22Rv1 (cell line): ENCODE measurements around the gene CST7.

Source experiments
- H3K27ac ChIP-seq: fragments of 450-650 bp; 2 replicates; pipeline ENCODE4 v1.5.1; 2017
- CTCF ChIP-seq: fragments of 450-650 bp; IDR thresholded peaks from 2 replicates; pipeline ENCODE4 v1.5.1; 2017; ENCODE audit warnings: mild to moderate bottlenecking
- ZFX ChIP-seq: fragments of 450-650 bp; IDR thresholded peaks from 2 replicates; pipeline ENCODE4 v1.6.1; 2017; ENCODE audit warnings: antibody characterized with exemption, borderline replicate concordance

Gene CST7

GRCh38 chr20:24912397-24913075 lies 36.5 kb upstream of the CST7 start:
- no peak for TF ChIP-seq CTCF
- no peak for TF ChIP-seq ZFX

DNA sequence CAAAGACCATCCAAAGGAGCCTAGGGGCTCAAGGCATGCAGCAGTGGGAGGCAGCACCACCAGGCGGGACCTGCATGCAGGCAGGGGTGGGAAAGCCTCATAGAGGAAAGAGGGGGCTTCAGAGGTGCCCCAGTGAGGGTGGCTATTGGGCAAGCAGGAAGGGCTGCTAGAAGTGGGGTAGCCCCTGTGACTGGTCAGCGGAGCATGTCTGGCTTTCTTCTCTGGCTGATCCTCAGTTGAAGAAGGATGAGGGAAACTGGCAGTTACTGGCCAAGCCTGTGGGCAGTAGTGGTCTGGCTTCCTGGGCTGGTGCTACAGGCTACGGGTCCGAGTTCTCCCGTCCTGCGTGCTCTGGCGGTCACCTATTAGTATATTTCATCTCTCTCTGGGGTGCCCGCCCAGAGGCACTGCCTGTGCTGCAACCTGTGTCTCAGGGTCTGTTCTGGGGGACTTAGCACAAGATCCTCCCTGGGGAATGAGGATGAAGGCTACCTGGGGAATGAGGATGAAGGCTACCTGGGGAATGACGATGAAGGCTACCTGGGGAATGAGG lies 35.9 kb upstream of the CST7 start:
- no peak overlapping the region for H3K27ac ChIP-seq
- TF ChIP-seq CTCF (no peak), ZFX (no peak)

More at GRCh38 chr20:24912397-24913075, 36.5 kb upstream of the CST7 start:
- H3K27ac ChIP-seq: no peak overlapping the region

GRCh38 chr20:24914388-24915241 lies 34.5 kb upstream of the CST7 start:
- no peak overlapping the region for H3K27ac ChIP-seq
- TF ChIP-seq CTCF (no peak), ZFX (no peak)

DNA sequence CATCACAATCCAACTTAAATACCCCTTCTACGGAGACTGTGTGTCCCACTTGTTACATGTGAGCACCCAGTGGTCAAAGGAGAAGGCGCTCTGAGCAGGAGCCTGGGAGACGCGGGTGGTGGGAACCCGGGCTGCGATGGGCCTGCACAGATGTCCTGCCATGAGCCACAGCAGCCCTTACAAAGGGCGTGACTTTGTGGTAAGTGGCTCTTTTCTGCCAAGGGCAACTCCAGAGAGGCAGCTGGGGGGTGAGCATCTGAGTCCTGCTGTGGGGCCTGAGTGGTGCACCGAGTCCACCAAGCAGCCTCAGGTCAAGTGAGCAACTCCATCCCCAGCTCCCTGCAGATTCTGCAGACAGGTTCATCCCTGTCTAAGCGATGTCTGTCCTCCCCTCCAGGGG lies 33.6 kb upstream of the CST7 start:
- TF ChIP-seq ZFX (no peak), CTCF (no peak)
- H3K27ac ChIP-seq: no peak overlapping the region

DNA sequence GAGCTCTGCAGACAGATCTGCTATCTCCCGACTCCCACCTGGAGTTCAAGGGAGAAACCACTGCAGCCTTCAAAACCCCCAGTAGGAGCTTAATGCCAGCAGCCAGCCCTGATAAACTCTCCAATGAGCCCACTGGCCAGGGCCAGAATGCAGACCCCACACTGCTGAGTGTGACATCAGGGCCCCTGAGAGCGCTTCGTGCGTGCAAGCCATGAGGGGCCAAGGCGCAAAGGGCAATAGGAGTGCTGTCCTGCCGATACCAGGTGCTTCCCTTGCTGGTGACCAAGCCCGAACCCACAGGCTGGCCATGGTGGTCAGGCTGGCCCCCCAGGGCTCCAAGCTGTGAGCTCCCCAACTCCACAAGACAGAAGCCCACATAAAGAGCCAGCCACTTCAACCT lies 33.2 kb upstream of the CST7 start:
- TF ChIP-seq ZFX (no peak), CTCF (no peak)

GRCh38 chr20:24916412-24916811 lies 32.7 kb upstream of the CST7 start:
- no peak overlapping the region for H3K27ac ChIP-seq
- TF ChIP-seq CTCF: no peak
- TF ChIP-seq ZFX: no peak

More for the DNA sequence above, 33.2 kb upstream of the CST7 start:
- H3K27ac ChIP-seq: no peak overlapping the region

GRCh38 chr20:24917056-24917455 lies 32.0 kb upstream of the CST7 start:
- no peak overlapping the region for H3K27ac ChIP-seq
- TF ChIP-seq ZFX (no peak), CTCF (no peak)
